HCT116 (cell line): Measurements from ENCODE around the gene CYB5B.

ENCODE experiments used
- POLR2A ChIP-seq: IDR thresholded peaks from 2 replicates; pipeline ENCODE4 v1.7.0; 2011; ENCODE audit warnings: borderline replicate concordance; ENCODE audit not compliant: insufficient read depth, insufficient read length; ENCODE audit errors: extremely low read depth
- POLR2AphosphoS5 ChIP-seq: IDR thresholded peaks from 2 replicates; pipeline ENCODE4 v1.6.1; 2011; ENCODE audit warnings: mild to moderate bottlenecking, low read depth, low read length, moderate library complexity
- TCF7L2 ChIP-seq: IDR thresholded peaks from 2 replicates; pipeline ENCODE4 v1.7.0; 2011; ENCODE audit warnings: borderline replicate concordance, inconsistent platforms; ENCODE audit not compliant: insufficient read depth, insufficient read length; ENCODE audit errors: extremely low read depth
- TF ChIP-seq, protein P1 (sequence below), 3 experiments: fragments of 200-600 bp in 1 of 3; sonication (generic) in 1 of 3; IDR thresholded peaks in 2 of 3; conservative IDR thresholded peaks in 1 of 3; 2 replicates each; pipeline ENCODE4 v1.5.1; 2012 to 2017; ENCODE audit warnings: low read depth in 2 of 3, low read length in 2 of 3, antibody characterized with exemption in 1 of 3, borderline replicate concordance in 1 of 3, control low read depth in 1 of 3, mild to moderate bottlenecking in 1 of 3, mixed read lengths in 1 of 3, mixed run types in 1 of 3, moderate library complexity in 1 of 3; ENCODE audit not compliant: insufficient read depth in 1 of 3
- TF ChIP-seq, protein P2 (sequence below): IDR thresholded peaks from 2 replicates; pipeline ENCODE4 v1.6.1; 2011; ENCODE audit warnings: mild to moderate bottlenecking, low read length, moderate library complexity; ENCODE audit not compliant: insufficient replicate concordance; ENCODE audit errors: extremely low read depth
- TF ChIP-seq, protein P3 (sequence below): IDR thresholded peaks from 2 replicates; pipeline ENCODE4 v1.6.1; 2012

DNA sequence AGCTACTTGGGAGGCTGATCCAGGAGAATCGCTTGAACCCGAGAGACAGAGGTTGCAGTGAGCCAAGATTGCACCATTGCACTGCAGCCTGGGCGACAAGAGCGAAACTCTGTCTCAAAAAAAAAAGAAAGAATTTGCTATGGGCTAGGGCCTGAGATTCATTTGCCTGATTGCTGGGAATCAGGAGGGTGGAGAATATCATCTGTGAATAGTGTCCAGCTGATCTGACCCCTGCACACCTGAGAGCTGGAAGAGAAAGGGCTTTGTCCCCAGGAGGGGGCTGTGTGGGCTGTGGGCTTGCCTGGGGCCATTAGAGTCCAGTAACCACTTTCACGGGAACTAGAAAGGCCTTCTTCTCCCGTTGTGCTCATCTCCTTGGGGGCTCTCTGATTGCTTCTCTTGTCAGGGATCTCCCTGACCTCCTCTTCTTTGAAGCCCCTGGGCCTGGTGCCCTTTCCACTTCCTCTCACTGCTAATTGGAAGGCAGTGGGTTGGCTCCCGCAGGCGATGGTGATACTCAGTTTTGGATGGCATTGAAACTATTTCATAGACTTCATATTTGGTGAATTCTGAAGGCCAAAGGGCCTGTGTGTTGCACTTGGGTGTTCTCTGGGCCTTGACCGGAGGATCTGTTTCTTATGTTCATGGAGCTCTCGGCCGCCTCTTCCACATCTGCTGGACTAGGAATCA lies 75.3 kb downstream of the CYB5B start:
- TF ChIP-seq, protein P1, sequence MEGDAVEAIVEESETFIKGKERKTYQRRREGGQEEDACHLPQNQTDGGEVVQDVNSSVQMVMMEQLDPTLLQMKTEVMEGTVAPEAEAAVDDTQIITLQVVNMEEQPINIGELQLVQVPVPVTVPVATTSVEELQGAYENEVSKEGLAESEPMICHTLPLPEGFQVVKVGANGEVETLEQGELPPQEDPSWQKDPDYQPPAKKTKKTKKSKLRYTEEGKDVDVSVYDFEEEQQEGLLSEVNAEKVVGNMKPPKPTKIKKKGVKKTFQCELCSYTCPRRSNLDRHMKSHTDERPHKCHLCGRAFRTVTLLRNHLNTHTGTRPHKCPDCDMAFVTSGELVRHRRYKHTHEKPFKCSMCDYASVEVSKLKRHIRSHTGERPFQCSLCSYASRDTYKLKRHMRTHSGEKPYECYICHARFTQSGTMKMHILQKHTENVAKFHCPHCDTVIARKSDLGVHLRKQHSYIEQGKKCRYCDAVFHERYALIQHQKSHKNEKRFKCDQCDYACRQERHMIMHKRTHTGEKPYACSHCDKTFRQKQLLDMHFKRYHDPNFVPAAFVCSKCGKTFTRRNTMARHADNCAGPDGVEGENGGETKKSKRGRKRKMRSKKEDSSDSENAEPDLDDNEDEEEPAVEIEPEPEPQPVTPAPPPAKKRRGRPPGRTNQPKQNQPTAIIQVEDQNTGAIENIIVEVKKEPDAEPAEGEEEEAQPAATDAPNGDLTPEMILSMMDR (IDR thresholded peaks at IDR 0.05 in 2 of 3, conservative IDR thresholded peaks at IDR 0.05 in 1 of 3; ENCODE audit: borderline replicate concordance in 1 of 3, insufficient read depth in 1 of 3, low read depth in 2 of 3, low read length in 2 of 3) = no peak
- TF ChIP-seq, protein P2, sequence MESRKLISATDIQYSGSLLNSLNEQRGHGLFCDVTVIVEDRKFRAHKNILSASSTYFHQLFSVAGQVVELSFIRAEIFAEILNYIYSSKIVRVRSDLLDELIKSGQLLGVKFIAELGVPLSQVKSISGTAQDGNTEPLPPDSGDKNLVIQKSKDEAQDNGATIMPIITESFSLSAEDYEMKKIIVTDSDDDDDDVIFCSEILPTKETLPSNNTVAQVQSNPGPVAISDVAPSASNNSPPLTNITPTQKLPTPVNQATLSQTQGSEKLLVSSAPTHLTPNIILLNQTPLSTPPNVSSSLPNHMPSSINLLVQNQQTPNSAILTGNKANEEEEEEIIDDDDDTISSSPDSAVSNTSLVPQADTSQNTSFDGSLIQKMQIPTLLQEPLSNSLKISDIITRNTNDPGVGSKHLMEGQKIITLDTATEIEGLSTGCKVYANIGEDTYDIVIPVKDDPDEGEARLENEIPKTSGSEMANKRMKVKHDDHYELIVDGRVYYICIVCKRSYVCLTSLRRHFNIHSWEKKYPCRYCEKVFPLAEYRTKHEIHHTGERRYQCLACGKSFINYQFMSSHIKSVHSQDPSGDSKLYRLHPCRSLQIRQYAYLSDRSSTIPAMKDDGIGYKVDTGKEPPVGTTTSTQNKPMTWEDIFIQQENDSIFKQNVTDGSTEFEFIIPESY = no peak
- no peak for TF ChIP-seq POLR2A
- no peak for TF ChIP-seq TCF7L2
- TF ChIP-seq, protein P3, sequence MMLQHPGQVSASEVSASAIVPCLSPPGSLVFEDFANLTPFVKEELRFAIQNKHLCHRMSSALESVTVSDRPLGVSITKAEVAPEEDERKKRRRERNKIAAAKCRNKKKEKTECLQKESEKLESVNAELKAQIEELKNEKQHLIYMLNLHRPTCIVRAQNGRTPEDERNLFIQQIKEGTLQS = no peak
- no peak for TF ChIP-seq POLR2AphosphoS5
